ENCODE data around the gene CNGB1. TPM values are rescaled to one million over a fixed set of nuclear protein-coding genes. Genes with fewer than 3 reads are reported as not detected.

The CNGB1 gene
- total RNA-seq, 1 experiment from 2014 or later = not detected

DNA sequence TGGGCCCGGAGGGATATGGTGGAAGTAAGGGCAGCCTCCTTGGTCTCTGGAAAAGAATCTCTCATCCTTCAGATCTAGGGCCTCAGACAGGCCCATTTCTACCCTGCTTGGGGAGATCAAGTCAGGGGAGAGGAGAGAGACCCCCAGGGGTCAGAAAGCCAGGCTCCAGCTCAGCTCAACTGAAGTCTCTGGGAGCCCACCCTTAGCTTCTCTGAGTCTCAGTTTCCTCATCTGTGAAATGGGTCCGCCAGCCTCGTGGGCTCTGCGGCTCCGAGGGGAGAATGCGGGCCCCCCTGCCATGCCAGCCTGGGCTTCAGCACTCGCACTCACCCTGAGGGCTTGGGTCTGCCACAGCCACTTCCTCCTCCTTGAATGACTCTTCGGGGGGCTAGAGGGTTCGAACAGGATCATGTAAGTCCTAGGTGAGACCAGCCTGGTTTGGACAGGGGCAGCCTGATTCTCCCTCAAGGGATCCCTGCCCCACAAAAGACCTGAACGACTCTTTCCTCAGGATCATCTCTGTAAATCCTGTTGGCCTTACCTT, 6.7 kb downstream of the CNGB1 start:
- Histone ChIP-seq H3K27me3 (no peaks in the 10 kb centered on the region), H3K9me3 (no peaks in the 10 kb centered on the region), H3K4me3 (no peak overlapping the region), H3K36me3 (no peaks in the 10 kb centered on the region)
- no peak for DNase-seq

DNA sequence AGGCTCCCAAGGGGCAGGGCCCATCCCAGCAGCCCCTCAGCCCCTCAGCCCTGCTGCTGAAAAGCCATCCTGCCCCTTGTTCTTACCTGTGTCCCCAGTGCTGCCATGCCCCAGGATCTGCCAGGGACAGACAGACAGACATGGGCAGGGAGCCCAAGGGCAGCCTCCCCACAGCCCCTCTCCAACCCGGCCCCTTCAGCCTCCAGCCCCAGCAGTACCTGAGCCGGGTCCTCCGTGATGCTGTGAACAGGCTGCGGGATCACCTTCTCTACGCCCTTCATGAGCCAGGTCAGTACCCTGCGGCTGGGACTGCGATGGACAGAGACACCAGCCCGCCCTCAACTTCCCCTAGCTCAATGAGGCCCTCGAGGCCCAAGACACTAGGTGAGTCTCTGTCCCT, 8.2 kb downstream of the CNGB1 start:
- no peaks in the 10 kb centered on the region for H3K27me3 ChIP-seq
- DNase-seq = no peak
- H3K9me3 ChIP-seq = no peaks in the 10 kb centered on the region

GRCh38 chr16:57962046-57962445, 8.9 kb downstream of the CNGB1 start:
- Histone ChIP-seq H3K4me3 (no peak overlapping the region), H3K36me3 (no peaks in the 10 kb centered on the region), H3K27me3 (no peaks in the 10 kb centered on the region; the same call in 1 of the 2 replicates), H3K9me3 (no peaks in the 10 kb centered on the region)
- DNase-seq = no peak

More for the DNA sequence above, 8.2 kb downstream of the CNGB1 start:
- no peak overlapping the region for H3K4me3 ChIP-seq
- H3K36me3 ChIP-seq = no peaks in the 10 kb centered on the region

GRCh38 chr16:57961538-57961937, 9.4 kb downstream of the CNGB1 start:
- Histone ChIP-seq H3K36me3 (no peaks in the 10 kb centered on the region), H3K9me3 (no peaks in the 10 kb centered on the region), H3K27me3 (no peaks in the 10 kb centered on the region; the same call in 1 of the 2 replicates), H3K4me3 (no peak overlapping the region)
- no peak for DNase-seq

DNA sequence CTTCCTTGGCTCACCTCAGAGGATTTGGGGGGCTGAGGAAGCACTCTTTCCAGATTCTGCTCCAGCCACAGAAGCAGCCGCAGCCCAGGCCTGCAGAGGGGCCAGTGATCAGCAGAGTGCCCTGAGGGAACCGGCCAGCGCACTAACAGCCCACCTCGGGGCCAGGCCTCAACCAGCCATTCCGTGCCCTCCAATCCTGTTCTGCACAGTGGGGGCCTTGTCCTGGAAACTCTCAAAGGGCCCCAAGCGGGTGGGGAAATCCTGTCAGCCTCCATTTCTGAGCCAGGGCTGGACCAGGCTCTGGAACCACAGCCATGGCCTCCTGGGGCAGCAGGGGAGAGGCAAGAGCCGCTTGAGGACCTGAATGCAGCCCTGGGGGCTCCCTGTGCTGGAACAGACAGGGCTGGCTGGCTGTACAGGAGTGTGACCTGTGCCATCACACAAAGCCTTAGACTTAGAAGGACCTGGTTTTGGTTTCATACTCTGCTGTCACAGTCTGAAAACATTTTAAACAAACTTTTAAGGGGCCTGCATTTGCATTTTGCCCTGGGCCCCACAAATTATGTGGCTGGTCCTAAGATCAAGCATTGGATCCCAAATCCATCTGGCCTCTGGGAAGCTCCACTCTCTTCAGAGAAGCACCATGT, 10.0 kb downstream of the CNGB1 start:
- no peaks in the 10 kb centered on the region; the same call in 1 of the 2 replicates for H3K27me3 ChIP-seq
- H3K9me3 ChIP-seq = no peaks in the 10 kb centered on the region
- H3K36me3 ChIP-seq = no peaks in the 10 kb centered on the region
- DNase-seq = no peak
- no peak overlapping the region for H3K4me3 ChIP-seq

GRCh38 chr16:57960310-57960709, 10.6 kb downstream of the CNGB1 start:
- Histone ChIP-seq H3K36me3 (no peaks in the 10 kb centered on the region), H3K4me3 (no peak overlapping the region), H3K27me3 (no peaks in the 10 kb centered on the region; the same call in 1 of the 2 replicates), H3K9me3 (no peaks in the 10 kb centered on the region)
- no peak for DNase-seq

DNA sequence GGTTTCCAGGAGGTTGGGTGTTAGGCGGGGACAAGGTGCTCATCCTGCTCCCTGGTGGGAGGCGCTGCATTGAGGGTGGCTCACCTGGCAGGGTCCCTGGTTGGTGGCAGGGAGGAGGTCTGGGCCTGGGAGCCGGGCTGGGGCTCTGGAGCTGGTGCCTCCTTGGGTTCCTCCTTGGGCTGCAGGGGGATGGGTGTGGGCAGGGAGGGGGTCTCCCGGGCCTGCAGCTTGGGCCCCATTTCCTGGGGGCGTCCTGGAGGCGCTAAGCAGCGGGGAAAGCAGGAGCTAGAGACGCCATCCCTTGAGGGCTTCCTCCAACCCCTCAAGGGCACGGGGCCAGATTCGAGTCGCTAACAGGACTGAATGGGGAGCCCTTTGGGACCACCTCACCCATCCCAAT, 11.1 kb downstream of the CNGB1 start:
- no peaks in the 10 kb centered on the region; the same call in 1 of the 2 replicates for H3K27me3 ChIP-seq
- no peak overlapping the region for H3K4me3 ChIP-seq
- no peak for DNase-seq
- no peaks in the 10 kb centered on the region for H3K36me3 ChIP-seq
- no peaks in the 10 kb centered on the region for H3K9me3 ChIP-seq

DNA sequence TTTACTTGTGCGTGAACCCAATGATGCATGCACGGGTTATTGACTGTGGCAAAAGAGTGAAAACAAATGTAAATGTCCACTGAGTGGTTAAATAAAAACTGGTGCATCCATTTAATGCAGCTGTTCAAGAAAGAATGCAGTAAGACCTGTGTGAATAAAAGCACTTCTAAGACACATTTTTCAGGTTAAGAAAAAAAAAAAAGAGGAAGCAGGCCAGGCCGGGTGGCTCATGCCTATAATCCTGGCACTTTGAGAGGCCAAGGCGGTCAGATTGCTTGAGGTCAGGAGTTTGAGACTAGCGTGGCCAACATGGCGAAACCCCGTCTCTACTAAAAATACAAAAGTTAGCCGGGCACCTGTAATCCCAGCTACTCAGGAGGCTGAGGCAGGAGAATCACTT, 11.8 kb downstream of the CNGB1 start:
- H3K36me3 ChIP-seq = no peaks in the 10 kb centered on the region
- no peak overlapping the region for H3K4me3 ChIP-seq
- H3K9me3 ChIP-seq = no peaks in the 10 kb centered on the region
- no peak for DNase-seq
- no peaks in the 10 kb centered on the region; the same call in 1 of the 2 replicates for H3K27me3 ChIP-seq

- Histone ChIP-seq H3K9me3 (no peaks in the 10 kb centered on the region), H3K36me3 (no peaks in the 10 kb centered on the region), H3K27me3 (no peaks in the 10 kb centered on the region; the same call in 1 of the 2 replicates), H3K4me3 (no peak overlapping the region)
- no peak for DNase-seq
Observed at GRCh38 chr16:57958544-57958943, 12.4 kb downstream of the CNGB1 start.

DNA sequence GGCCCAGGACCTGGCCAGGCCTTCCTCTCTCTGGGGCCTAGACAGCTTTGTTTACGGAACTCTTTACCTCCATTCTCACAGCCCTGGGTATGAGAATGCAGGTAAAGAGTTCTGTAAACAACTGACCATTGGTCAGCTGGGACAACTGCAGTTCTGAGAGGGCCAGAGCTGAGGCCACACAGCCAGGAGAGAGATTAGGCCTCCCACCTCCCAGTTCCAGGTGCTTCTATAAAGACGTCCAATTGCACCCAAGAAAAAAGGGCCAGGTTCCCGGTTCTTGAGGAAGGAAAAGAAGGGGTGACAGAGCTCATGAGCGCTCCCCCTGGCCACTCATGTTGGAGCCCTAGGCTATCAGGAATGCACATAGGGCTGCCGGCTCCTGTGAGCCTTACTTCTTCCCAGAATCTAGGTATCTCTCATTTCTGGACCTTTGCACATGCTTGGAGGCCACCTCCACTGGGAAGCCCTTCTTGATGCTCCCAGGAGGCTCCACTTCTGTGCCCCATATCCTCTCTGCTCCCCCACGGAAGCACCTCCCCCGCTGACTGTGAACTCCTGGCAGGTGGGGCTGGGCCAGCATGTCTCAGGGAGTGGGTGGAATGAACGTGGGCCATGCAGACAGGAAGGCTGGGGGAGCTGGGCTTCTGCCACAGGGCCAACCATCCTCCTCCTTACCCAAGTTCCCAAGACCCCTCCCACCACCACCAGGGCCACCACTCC, 13.1 kb downstream of the CNGB1 start:
- no peak for DNase-seq
- no peaks in the 10 kb centered on the region for H3K36me3 ChIP-seq
- no peaks in the 10 kb centered on the region; the same call in 1 of the 2 replicates for H3K27me3 ChIP-seq

GRCh38 chr16:57956924-57957672, 13.8 kb downstream of the CNGB1 start:
- Histone ChIP-seq H3K36me3 (no peaks in the 10 kb centered on the region), H3K9me3 (no peaks in the 10 kb centered on the region), H3K4me3 (no peak overlapping the region), H3K27me3 (no peaks in the 10 kb centered on the region; the same call in 1 of the 2 replicates)
- no peak for DNase-seq

More for the DNA sequence above, 13.1 kb downstream of the CNGB1 start:
- H3K4me3 ChIP-seq = no peak overlapping the region
- no peaks in the 10 kb centered on the region for H3K9me3 ChIP-seq

DNA sequence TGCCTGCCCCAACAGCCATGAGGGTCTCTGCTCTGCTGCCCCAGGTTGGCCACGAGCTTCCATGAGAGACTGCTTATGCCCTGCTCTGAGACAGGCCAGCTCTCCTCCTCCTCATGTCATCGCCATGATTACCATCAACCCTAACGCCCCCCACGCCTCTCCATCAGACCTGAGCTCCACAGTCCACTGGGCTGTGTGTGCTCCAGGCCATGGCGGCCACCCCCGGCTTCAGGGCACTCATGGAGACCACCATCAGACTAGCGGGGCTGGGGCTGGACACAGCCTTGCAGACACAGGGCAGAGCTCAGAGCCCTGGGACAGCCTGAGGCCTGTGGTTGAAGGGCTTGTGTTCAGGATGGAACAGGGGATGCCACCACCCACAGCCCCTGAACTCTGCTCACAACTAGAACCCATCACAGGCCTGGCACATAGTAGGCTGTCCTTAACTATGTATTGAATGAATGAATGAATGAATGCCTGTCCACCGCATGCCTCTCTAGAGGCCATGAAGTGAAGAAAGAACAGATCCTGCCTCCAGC, 14.6 kb downstream of the CNGB1 start:
- no peak for DNase-seq

DNA sequence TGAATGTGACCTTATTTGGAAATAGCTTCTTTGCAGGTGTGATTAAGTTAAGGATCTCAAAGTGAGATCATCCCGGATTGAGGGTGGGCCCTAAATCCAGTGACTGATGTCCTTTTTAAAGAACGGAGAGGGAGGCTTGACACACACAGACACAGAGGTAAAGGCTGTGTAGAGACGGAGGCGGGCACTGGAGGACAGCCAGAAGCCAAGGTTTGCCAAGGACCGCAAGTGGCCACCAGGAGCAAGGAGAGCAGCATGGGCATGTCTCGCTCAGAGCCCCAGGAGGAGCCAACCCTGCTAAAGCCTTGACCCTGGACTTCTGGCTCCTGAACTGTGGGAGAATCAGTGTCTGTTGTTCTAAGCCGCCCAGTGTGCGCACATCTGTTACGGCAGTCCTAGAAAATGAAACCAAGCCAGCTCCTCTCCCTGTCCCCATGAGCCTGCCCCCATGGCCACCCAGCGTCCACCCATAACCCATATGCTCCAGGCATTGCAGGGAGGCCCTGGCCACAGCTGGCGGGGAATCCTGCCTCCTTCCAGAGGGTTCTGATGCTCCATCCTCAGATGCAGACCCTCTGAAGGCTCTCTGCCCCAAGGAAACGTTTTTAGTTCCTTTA, 15.2 kb downstream of the CNGB1 start:
- H3K36me3 ChIP-seq = no peaks in the 10 kb centered on the region
- H3K4me3 ChIP-seq = no peak overlapping the region
- no peaks in the 10 kb centered on the region for H3K9me3 ChIP-seq
- peak; percentile 46 for DNase-seq
- no peaks in the 10 kb centered on the region; the same call in 1 of the 2 replicates for H3K27me3 ChIP-seq

More for the DNA sequence above, 14.6 kb downstream of the CNGB1 start:
- no peaks in the 10 kb centered on the region for H3K36me3 ChIP-seq
- H3K27me3 ChIP-seq = no peaks in the 10 kb centered on the region; the same call in 1 of the 2 replicates
- no peak overlapping the region for H3K4me3 ChIP-seq
- H3K9me3 ChIP-seq = no peaks in the 10 kb centered on the region

GRCh38 chr16:57953857-57954256, 17.1 kb downstream of the CNGB1 start:
- Histone ChIP-seq H3K9me3 (no peaks in the 10 kb centered on the region), H3K27me3 (peaks cover under 1% of the 10 kb centered on the region), H3K36me3 (no peaks in the 10 kb centered on the region), H3K4me3 (no peak overlapping the region)
- no peak for DNase-seq

DNA sequence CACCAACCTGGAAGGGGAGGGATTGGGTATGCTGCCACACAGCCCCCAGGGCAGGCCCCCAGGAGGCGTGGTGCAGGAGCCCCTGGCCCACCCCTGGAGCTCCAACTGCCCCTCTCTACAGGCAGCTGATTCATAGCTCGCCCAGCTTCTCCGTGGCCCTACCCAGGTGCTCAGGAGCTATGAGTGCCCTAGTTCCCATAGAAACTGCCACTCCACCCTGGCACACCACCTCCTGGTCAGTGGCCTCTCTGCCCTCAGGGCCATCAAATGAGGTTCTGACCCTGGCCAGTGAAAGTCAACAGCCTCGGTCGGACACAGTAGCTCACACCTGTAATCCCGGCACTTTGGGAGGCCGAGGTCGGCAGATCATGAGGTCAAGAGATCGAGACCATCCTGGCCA, 18.0 kb downstream of the CNGB1 start:
- Histone ChIP-seq H3K27me3 (peaks cover 4% of the 10 kb centered on the region), H3K9me3 (no peaks in the 10 kb centered on the region), H3K4me3 (no peak overlapping the region), H3K36me3 (no peaks in the 10 kb centered on the region)
- DNase-seq = no peak

DNA sequence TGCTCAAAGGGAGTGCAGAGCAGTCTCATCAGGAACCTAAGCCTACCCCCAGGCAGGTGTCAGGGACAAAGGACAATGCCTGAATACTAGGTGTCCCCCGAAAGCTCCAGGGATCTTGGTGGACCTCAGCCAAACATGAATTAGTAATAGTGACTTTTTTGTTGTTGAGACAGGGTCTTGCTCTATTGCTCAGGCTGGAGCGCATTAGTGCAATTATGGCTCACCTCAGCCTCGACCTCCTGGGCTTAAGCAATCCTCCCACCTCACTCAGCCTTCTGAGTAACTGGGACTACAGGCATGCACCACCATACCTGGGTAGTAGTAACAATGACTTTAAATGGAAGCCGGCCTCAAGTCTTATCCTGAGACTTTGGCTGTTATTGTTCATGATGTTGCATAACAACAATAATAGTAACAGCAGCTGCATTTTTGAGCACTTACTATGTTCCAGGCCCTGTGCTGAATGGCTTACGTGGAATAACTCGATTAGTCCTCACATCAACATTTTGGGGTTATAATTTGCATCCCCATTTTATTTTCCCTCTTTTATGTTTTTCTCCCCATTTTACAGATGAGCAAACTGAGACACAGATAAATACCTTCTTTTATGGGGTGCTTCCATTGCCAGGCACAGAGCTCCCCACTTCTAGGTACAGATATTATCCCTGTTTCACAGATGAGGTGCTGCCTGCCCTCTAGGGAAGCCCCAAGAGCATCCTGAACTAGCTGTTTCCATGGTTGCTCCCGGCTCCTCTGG, 19.5 kb downstream of the CNGB1 start:
- DNase-seq = no peak
- Histone ChIP-seq H3K36me3 (no peaks in the 10 kb centered on the region), H3K27me3 (peaks cover 4% of the 10 kb centered on the region), H3K4me3 (no peak overlapping the region), H3K9me3 (no peaks in the 10 kb centered on the region)
